ENCODE results near the gene P2RX6.

- TF ChIP-seq, protein P1, sequence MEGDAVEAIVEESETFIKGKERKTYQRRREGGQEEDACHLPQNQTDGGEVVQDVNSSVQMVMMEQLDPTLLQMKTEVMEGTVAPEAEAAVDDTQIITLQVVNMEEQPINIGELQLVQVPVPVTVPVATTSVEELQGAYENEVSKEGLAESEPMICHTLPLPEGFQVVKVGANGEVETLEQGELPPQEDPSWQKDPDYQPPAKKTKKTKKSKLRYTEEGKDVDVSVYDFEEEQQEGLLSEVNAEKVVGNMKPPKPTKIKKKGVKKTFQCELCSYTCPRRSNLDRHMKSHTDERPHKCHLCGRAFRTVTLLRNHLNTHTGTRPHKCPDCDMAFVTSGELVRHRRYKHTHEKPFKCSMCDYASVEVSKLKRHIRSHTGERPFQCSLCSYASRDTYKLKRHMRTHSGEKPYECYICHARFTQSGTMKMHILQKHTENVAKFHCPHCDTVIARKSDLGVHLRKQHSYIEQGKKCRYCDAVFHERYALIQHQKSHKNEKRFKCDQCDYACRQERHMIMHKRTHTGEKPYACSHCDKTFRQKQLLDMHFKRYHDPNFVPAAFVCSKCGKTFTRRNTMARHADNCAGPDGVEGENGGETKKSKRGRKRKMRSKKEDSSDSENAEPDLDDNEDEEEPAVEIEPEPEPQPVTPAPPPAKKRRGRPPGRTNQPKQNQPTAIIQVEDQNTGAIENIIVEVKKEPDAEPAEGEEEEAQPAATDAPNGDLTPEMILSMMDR (conservative IDR thresholded peaks at IDR 0.05 in 1 of 2, IDR thresholded peaks at IDR 0.05 in 1 of 2; ENCODE audit: extremely low read depth in 1 of 2, insufficient read depth in 1 of 2, low read depth in 1 of 2, low read length in 2 of 2) = no peak
- no peak for TF ChIP-seq EZH2 (IDR thresholded peaks at IDR 0.05; ENCODE audit: borderline replicate concordance, low read length)
These were observed 50.2 kb downstream of the P2RX6 start for GRCh38 chr22:21064917-21065864.

Data from mammary epithelial cell (primary cell).